Skin of body (tissue), 2 donors: Measurements from ENCODE around the gene ADARB2. TPM values are rescaled to one million over a fixed set of nuclear protein-coding genes. Genes with fewer than 3 reads are reported as not detected.
"Not testable (repeated sequence)": the region's sequence is repeated elsewhere in the genome, so short reads cannot be mapped to it uniquely, and the experiment has no call there.

Experiments
- DNase-seq: peaks from one replicate; lab custom pipeline; 2025; lab: John Stamatoyannopoulos, UW
- total RNA-seq: library from RNA; depleted of rRNA; stranded (reverse); fragments of >200 nt; gene quantifications from one replicate; pipeline ENCODE4 v1.2.3, GENCODE V29; 2014

ADARB2 gene
- total RNA-seq, 1 donor from 2014 or later: 0.10 TPM

DNA sequence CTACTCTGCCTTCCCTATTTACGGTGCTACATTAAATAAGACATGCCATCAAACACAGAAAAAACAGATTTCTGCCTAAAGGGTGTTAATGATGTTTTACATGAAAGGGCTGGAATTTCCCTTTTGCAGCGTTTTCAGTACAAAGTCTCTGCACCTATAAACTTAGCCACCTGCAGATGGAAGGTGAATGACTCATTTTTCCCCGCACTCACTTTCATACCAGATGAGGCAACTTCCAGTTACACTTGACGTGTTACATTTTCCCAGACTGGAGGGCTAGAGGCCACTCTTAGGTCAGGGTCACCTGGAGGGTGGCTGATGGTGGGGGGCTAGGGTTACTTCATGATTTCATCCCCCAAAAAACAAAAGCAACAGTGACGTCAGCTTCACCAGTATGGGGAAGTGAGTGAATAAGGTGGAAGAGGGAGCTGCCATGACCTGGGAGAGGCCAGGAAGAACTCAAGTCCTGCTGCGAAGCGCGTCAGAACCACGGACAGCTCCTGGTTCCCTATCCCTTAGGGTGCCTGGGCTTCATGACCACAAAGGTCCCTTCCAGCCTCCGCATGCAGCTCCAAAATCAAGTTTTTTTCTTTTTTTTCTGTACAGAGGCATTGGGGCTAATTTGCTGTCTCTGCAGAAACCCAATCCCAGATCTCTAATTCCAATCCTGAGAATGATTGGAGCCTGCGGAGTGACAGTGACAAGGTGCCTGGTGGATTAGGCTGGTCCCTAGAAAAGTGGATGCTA is 94.0 kb downstream of the ADARB2 start:
- DNase-seq: no peak

DNA sequence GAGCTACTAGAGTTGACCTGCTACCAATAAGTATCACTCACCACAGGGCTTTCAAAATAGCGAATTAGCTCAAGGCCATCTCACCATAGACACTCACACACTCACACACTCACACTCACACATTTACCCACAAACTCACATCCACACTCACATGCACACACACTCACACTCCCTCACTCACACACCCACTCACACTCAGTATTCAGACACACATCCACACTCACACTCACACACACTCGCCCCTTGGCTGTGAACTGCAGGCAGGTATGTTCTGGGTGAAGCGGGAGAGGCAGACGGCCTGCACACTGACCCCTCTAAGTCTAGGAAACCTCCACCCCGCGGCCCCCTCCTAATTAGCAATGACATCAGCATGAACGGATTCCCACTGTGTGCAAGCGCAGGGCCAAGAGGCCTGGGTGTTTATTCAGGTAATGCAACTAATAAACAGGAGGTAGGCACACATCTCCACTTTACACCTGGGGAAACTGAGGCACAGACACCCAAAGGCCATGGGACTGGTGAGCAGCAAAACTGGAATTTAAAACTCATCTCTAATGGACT is 94.6 kb downstream of the ADARB2 start:
- DNase-seq: no peak

- no peak for DNase-seq
Observed at GRCh38 chr10:1641402-1641801, 95.9 kb downstream of the ADARB2 start.

DNA sequence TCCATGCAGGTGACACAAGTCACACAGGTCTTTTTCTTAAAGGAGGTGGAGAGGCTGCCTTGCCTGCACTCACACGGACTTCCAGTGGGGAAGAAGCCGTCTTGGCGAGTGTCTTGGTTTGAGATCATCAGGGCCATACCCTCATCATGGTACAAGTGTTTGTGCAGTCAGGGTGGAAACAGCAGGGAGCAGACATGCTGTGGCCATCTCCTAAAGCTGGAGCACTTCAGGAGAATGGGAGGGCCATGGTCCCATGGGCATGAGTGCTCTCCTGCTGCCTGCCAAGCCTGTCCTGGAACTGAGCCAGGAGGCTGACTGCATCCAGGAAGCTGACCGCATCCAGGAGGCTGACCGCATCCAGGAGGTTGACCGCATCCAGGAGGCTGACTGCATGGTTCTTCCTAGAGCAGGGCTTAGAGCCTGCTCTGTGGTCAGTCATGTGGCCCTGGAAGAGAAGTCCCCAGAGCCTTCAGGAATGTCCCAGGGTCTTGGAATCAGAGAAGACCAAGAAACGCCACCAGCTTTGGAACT is 98.4 kb downstream of the ADARB2 start:
- no peak for DNase-seq

DNA sequence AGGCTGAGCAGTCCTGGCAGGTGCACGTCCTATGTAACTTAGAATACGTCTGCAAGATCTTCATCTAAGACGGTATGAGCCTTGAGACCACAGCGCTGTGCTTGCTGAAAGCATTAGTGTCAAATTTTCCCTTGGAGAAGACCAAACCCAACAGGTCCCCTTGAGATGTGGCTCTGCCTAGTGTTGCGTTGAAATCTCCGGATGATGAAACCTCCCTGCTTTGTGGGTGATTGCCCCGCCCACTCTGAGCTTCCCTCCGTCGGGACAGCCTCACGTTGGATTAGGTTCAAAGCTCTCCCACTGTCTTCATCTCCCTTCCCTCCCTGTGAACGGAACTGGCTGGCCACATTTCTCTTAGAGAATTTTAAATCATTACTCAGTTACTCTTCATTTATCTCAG is 102.0 kb downstream of the ADARB2 start:
- DNase-seq: no peak

GRCh38 chr10:1634239-1634638 is 103.1 kb downstream of the ADARB2 start:
- no peak for DNase-seq

DNA sequence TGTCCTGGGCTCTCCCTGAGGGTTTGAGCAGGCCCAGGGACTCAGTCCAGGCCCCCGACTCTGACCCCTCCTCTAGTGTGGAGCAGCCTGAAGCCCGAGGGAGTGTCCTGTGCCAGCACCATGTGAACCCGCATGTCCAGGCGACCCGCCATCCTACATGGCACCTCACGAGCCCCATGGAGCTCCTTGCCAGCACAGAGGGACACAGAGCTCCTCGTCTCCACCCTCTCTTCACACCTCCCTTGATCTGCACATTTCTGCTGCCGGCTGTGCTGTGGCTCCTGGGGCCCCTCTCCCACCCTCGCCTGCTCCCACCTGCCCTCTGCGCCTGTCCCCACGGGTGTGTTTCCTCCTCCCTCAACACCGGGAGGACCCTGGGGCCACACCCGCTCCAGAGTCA is 103.5 kb downstream of the ADARB2 start:
- no peak for DNase-seq

GRCh38 chr10:1632596-1632995 is 104.7 kb downstream of the ADARB2 start:
- no peak for DNase-seq

DNA sequence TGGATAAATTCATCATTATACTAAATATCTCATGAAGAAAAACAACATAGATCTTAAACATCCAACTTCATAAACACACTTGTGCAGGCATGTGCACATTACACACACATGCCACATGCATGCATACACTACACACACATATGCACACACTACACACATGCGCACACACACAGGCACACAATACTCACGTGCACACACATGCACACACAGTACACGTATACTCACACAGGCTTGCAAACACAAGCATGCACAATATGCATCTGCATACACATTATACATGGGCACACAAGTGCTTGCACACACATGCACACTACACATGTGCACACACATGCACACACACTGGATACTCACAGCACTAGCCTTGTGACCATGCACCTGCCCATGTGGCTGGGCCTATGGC is 105.2 kb downstream of the ADARB2 start:
- DNase-seq: no peak

DNA sequence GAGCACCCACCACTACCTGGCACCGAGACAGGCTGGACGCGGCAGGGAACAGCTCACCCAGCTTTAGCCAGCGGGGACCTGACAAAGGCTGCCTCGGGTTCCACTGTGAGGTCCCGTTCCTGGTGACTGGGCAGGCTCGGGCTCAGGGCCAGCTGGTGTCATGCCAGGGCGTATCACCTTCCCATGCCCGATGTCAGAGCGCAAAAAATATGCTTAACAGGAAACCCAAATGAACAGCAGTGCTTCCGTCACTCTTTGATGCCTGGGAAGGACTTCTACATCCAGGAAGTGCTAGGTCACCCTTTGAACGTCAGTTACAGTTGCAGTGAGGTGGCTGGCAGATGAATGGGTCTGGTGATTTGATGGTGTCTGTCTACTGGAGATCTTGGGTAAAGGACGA is 106.0 kb downstream of the ADARB2 start:
- peak; percentile 1 for DNase-seq

DNA sequence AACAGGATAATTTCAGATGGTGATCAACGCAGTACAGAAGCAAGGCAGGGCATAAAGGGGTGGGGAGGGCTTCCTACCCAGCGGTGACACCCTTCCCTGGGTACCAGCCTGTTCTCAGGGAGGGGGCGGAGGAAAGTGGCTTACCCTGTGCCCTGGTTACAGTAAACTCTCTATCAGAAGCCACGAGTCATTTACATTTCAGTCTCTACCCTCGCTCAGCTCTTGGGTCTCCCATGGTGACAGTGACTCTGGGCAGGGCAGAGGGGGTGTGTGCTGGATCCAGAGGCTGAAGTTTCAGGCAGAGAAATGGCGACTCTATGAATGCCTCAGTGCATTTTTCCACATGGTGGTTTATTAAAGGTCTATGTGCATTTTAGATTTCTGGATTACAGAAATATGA is 107.0 kb downstream of the ADARB2 start:
- no peak for DNase-seq

GRCh38 chr10:1629326-1630198 is 107.8 kb downstream of the ADARB2 start:
- DNase-seq: no peak

GRCh38 chr10:1628757-1629156 is 108.6 kb downstream of the ADARB2 start:
- DNase-seq: no peak

- no peak for DNase-seq
Observed at GRCh38 chr10:1627945-1628344, 109.4 kb downstream of the ADARB2 start.

GRCh38 chr10:1626835-1627234 is 110.5 kb downstream of the ADARB2 start:
- no peak for DNase-seq

DNA sequence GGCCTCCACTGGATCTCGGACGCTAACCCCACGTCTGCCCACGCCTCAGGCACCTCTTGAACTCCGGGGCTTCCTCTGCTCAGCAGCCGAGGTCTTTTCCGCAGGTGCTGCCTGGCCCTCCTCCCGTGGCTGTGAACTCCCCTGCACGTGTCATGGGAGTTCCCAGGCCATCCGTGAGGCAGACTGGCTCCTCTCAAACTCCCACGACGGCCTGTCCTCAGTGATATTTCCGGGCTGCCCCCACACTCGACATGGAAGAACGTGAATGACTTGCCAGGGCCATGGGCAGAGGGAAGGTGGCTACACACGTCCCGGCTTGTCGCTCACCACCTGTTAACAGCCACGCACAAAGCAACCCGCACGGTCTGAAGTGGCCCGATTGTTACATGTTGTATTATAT is 110.9 kb downstream of the ADARB2 start:
- DNase-seq: no peak

DNA sequence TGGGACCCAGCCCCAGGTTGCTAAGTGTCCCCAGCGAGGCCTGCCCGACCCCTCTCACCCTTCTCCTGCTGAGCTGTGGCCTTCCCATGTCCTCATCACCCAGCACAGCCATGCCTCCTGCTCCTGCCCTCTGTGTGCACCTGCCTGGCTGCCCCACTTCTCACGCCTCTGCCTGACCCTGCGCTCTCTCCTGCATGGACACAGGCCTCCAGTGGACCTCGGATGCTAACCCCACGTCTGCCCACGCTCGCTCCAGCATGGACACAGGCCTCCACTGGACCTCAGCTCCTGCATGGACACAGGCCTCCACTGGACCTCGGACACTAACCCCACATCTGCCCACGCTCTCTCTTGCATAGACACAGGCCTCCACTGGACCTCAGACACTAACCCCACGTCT is 111.6 kb downstream of the ADARB2 start:
- no peak for DNase-seq

- no peak for DNase-seq
Observed at GRCh38 chr10:1625079-1625478, 112.2 kb downstream of the ADARB2 start.

DNA sequence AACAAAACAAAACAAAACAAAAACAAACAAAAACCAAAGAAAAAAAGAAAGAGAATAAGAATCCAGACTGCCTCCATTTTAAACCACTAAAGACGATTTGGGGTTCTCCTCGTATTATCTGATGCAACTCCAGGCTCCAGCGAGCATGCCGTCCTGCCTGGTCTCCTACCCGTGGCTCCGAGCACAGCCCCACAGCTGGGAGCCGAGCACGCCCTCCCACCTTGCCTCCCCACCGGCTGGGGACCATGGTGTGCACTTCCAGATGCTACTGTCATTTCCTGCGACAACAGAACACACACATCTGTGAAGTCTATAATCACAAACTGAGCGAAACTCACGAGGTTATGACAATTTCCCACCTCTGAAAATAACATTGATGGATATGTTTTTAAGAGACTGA is 113.1 kb downstream of the ADARB2 start:
- no peak for DNase-seq

DNA sequence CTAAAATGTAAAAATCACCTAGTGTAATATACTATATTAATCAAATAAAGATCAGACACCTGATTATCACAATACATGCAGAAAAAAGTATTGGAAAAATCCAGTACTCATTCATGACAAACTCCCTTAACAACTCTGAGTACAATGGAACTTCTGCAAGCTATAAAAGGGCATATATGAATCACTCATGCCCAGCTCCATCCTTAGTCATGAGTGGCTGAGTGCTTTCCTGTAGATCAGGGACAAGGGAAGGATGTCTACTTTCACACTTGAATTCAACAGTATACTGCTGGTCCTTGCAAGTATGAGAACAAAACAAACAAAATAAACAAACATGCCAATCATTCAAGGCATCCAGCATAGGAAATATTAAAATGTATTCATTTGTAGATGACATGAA is 116.5 kb downstream of the ADARB2 start:
- no peak for DNase-seq

- not testable (repeated sequence) for DNase-seq
Observed at GRCh38 chr10:1617376-1618317, 119.7 kb downstream of the ADARB2 start.
